ACC112 (cell line): Measurements from ENCODE around the gene CRKL.
"Not testable (repeated sequence)": the region's sequence is repeated elsewhere in the genome, so short reads cannot be mapped to it uniquely, and the experiment has no call there.

Source experiments
- H2AFZ ChIP-seq: fragments of 200-600 bp; sonication (generic); one replicate; pipeline ENCODE4 v1.6.0; 2017; ENCODE audit warnings: antibody characterized with exemption, low read length; ENCODE audit not compliant: unreplicated experiment
- H3K27ac ChIP-seq: fragments of 200-600 bp; sonication (generic); 2 replicates; pipeline ENCODE4 v1.5.1; 2014; ENCODE audit warnings: low read depth, mild to moderate bottlenecking, antibody characterized with exemption, low read length, moderate library complexity
- H3K27me3 ChIP-seq: fragments of 200-600 bp; sonication (generic); 2 replicates; pipeline ENCODE4 v1.6.1; 2014; ENCODE audit warnings: mild to moderate bottlenecking, antibody characterized with exemption, low read length, moderate library complexity, mixed read lengths; ENCODE audit not compliant: insufficient read depth
- H3K36me3 ChIP-seq: fragments of 200-600 bp; sonication (generic); 2 replicates; pipeline ENCODE4 v1.6.1; 2016; ENCODE audit warnings: mild to moderate bottlenecking, antibody characterized with exemption, low read length, moderate library complexity, mixed read lengths; ENCODE audit not compliant: insufficient read depth
- H3K4me1 ChIP-seq: fragments of 200-600 bp; sonication (generic); one replicate; pipeline ENCODE4 v1.6.1; 2016; ENCODE audit warnings: low read length, mixed read lengths; ENCODE audit not compliant: insufficient read depth, unreplicated experiment, control insufficient read depth
- H3K4me3 ChIP-seq: fragments of 200-600 bp; sonication (generic); 2 replicates; pipeline ENCODE4 v1.5.1; 2014; ENCODE audit warnings: mild to moderate bottlenecking, low read depth, low read length
- H3K79me2 ChIP-seq: fragments of 200-600 bp; sonication (generic); one replicate; pipeline ENCODE4 v1.6.0; 2016; ENCODE audit warnings: low read length; ENCODE audit not compliant: control insufficient read depth, unreplicated experiment, insufficient read depth

CRKL gene

GRCh38 chr22:20884454-20884853, 32.8 kb upstream of the CRKL start:
- H3K27me3 ChIP-seq, result no peaks in the 10 kb centered on the region
- no peak overlapping the region for H3K4me3 ChIP-seq
- H3K27ac ChIP-seq, result no peak overlapping the region
- no peaks in the 10 kb centered on the region for H3K36me3 ChIP-seq
- H3K79me2 ChIP-seq, result no peaks in the 10 kb centered on the region
- H2AFZ ChIP-seq, result no peak overlapping the region
- no peaks in the 10 kb centered on the region for H3K4me1 ChIP-seq

DNA sequence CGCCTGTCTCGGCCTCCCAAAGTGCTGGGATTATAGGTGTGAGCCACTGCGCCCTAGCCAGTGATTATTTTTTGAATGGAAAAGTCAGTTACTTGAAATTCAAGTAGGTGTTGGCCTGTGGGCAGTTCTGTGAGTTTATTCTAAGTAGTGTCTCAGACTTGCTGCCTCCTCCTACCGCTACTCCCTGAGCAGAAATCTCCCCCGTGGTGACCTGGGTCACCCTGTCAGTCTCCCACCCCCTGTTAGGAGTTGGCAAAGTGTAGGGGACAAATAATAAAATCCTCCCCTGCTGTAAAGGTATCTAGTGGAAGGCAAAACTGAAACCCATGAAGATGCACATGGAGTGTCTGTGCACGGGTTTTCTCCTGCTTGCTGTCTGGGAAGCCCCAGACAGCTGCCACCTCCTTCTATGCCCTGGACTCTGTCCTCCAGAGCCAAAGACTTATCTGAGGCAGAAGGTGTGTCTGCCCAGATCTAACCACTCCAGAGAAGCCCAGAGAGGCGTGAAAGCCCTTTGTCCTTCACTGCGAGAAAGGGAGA, 32.1 kb upstream of the CRKL start:
- Histone ChIP-seq H3K4me1 (no peaks in the 10 kb centered on the region), H3K27ac (no peak overlapping the region), H3K27me3 (no peaks in the 10 kb centered on the region), H2AFZ (no peak overlapping the region), H3K4me3 (no peak overlapping the region), H3K79me2 (no peaks in the 10 kb centered on the region), H3K36me3 (no peaks in the 10 kb centered on the region)

DNA sequence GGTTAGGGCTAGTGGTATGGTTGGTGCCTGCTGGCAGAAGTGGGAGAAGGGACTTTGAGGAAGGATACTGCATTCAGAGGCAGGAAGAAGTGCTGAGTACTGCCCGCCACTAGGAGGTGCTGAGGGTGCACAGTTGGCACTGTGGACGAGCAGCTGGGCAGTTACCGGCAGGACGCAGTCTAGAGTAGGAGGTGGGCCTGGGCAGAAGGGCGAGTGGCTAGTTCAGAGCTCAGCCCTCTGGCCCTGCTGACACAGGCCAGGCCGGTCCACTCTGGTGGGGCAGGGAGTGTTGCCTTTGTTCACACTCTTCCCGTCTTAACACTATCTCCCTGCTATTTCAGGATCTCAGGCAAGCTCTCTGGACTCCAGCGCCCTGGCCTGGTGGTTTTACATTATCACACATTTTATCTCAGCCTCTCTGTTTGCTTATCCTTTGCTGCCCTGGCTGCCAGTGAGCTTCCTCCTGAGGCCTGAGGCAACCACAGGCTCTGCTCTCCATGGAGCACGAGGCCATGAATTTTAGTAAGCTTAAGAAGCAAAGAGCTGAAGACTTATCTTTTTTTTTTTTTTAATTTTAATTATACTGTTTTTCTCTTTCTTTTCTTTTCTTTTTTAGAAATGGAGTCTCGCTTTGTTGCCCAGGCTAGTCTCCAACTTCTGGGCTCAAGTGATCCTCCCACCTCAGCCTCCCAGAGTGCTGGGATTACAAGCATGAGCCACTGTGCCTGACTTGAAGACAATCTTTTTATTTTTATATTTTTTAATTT, 31.5 kb upstream of the CRKL start:
- no peak overlapping the region for H3K27ac ChIP-seq
- no peaks in the 10 kb centered on the region for H3K36me3 ChIP-seq
- H3K4me3 ChIP-seq, result no peak overlapping the region
- peak overlapping the region; percentile 14 for H2AFZ ChIP-seq
- H3K79me2 ChIP-seq, result no peaks in the 10 kb centered on the region
- no peaks in the 10 kb centered on the region for H3K4me1 ChIP-seq
- no peaks in the 10 kb centered on the region for H3K27me3 ChIP-seq

- Histone ChIP-seq H3K27ac (no peak overlapping the region), H3K36me3 (no peaks in the 10 kb centered on the region), H3K79me2 (no peaks in the 10 kb centered on the region), H3K4me3 (no peak overlapping the region), H3K4me1 (no peaks in the 10 kb centered on the region), H2AFZ (no peak overlapping the region), H3K27me3 (no peaks in the 10 kb centered on the region)
Measured at GRCh38 chr22:20887375-20887774, 29.8 kb upstream of the CRKL start.

GRCh38 chr22:20889025-20889704, 28.0 kb upstream of the CRKL start:
- no peak overlapping the region for H3K27ac ChIP-seq
- no peak overlapping the region for H3K4me3 ChIP-seq
- no peaks in the 10 kb centered on the region for H3K36me3 ChIP-seq
- H3K27me3 ChIP-seq, result no peaks in the 10 kb centered on the region
- H3K79me2 ChIP-seq, result no peaks in the 10 kb centered on the region
- H2AFZ ChIP-seq, result no peak overlapping the region
- H3K4me1 ChIP-seq, result no peaks in the 10 kb centered on the region

DNA sequence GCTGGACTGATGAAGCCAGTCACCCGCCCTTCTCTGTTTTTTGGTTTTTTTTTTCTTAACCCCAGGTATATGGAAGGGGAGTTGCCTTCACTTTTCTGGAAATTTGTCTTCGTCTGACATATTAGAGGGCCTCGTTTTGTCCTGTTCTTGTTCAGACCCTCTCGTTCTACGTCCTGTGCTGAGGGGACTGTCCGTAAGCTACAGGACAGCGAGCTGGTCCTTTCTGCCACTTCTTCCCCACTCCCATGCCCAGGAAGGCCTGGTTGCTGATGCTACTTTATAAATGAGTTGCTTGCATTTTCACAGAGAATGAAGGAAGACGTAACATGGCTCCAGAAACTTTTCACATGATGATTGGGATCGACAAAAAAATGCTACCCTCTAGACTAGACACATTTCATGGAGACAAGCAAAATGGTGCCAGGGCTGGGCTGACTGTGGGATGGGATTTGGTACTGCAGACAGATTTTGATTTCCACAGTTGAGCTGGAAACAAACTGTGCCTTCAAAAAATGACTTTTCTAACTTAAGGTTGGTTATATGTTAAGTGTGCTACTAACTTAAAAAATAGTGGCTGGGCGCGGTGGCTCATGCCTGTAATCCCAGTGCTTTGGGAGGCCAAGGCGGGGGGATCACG, 27.2 kb upstream of the CRKL start:
- Histone ChIP-seq H3K79me2 (no peaks in the 10 kb centered on the region), H3K4me1 (no peaks in the 10 kb centered on the region), H3K27me3 (no peaks in the 10 kb centered on the region), H3K36me3 (no peaks in the 10 kb centered on the region), H2AFZ (no peak overlapping the region), H3K4me3 (no peak overlapping the region), H3K27ac (no peak overlapping the region)

GRCh38 chr22:20890975-20891374, 26.2 kb upstream of the CRKL start:
- Histone ChIP-seq H3K79me2 (no peaks in the 10 kb centered on the region), H2AFZ (no peak overlapping the region), H3K36me3 (no peaks in the 10 kb centered on the region), H3K4me3 (no peak overlapping the region), H3K27me3 (no peaks in the 10 kb centered on the region), H3K27ac (no peak overlapping the region), H3K4me1 (no peaks in the 10 kb centered on the region)

GRCh38 chr22:20897737-20898136, 19.5 kb upstream of the CRKL start:
- not testable (repeated sequence) for H3K27ac ChIP-seq, H3K4me3 ChIP-seq, H3K27me3 ChIP-seq, H3K4me1 ChIP-seq, H2AFZ ChIP-seq, H3K36me3 ChIP-seq, H3K79me2 ChIP-seq

DNA sequence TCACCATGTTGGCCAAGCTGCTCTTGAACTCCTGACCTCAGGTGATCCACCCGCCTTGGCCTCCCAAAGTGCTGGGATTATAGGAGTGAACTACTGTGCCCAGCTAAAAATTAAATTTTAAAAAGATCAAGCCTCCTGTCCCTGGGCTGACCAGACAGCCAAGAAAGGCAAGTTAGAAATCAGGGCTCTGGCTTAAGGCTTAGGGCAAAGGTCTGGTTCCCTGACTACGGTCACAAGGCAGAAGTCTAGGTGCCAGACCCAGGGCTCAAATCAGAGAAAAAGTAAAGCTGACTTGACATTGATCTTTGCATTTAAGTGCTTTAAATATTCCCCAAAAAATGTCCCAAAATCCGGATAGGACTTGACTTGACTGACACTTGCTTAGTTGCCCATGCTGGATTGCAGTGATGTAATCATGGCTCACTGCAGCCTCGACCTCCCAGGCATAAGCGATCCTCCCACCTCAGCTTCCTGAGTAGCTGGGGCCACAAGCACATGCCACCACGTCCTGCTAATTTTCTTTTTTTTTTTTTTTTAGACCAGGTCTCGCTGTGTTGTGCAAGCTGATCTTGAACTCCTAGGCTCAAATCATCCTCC, 17.3 kb upstream of the CRKL start:
- Histone ChIP-seq H3K36me3 (no peaks in the 10 kb centered on the region), H2AFZ (no peak overlapping the region), H3K27ac (no peak overlapping the region), H3K4me3 (no peak overlapping the region), H3K79me2 (no peaks in the 10 kb centered on the region), H3K4me1 (peaks cover 8% of the 10 kb centered on the region), H3K27me3 (no peaks in the 10 kb centered on the region)

DNA sequence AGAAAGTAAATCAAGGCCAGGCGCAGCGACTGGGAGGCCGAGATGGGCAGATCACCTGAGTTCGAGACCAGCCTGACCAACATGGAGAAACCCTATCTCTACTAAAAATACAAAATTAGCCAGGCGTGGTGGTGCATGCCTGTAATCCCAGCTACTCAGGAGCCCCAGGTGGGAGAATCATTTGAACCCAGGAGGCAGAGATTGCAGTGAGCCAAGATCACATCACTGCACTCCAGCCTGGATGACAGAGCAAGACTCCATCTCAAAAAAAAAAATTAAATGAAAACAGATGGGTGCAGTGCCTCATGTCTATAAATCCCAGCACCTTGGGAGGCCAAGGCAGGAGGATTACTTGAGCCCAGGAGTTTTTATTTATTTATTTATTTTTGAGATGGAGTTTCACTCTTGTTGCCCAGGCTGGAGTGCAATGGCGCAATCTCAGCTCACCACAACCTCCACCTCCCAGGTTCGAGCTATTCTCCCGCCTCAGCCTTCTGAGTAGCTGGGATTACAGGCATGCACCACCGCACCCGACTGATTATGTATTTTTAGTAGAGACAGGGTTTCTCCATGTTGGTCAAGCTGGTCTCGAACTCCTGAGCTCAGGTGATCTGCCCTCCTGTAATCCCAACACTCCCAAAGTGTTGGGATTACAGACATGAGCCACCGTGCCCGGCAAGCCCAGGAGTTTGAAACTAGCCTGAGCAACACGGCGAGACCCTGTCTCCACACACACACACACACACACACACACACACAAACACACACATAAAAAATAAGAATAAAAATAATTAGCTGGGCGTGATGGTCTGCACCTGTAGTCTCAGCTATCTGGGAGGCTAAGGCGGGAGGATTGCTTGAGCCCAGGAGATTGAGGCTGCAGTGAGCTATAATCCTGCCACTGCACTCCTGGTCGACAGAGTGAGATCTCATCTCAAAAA, 15.8 kb upstream of the CRKL start:
- H3K79me2 ChIP-seq, H2AFZ ChIP-seq, H3K4me3 ChIP-seq, H3K27ac ChIP-seq, H3K36me3 ChIP-seq, H3K27me3 ChIP-seq: not testable (repeated sequence)
- H3K4me1 ChIP-seq, result peaks cover 18% of the 10 kb centered on the region
